ENCODE measurements around the gene PSMB11. TPM values are rescaled to one million over a fixed set of nuclear protein-coding genes. Genes with fewer than 3 reads are reported as not detected.

PSMB11 gene
- total RNA-seq, 8 experiments from 2014 or later = 0.05 to 0.76 (median 0.17) TPM; not detected in 2

DNA sequence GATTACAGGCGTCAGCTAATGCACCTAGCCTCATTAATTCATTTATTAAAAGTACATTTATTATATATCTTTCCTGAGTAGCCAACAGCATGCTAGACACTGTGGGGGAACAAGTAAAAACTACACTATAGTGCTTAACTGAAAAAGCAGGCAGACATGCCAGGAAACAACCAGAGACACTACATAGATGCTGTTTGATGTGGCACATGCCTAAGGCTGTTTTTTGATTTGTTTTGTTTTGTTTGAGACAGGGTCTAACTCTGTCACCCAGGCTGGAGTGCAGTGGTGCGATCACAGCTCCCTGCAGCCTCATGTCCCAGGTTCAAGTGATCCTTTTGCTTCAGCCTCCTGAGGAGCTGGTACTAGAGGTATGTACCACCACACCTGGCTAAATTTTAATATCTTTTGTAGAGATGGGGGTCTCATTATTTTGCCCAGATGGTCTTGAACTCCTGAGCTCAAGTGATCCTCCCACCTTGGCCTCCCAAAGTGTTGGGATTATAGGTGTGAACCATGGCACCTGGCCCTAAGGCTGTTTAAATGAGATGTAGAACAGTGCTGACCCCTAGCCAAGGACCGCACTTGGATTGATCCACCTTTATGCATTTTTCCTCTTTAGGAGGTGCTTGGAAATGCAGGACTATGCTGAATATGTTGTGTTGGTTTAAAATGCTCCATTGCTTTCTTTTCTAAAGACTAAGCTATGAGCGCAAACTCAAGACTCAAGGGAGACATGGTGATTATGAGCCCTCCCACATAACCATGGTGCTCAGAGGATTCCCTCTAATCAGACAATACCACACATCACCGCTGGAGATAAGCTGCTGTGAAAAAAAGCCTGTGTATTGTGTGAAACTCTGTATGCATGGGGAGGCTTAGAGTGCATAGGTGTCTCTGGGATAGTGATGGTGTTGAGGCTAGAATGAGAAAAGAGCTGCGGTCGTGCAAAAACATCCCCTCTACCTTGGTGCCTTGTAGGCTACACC is 21.6 kb upstream of the PSMB11 start:
- in situ Hi-C loops (cut with MboI; ENCODE audit: low pct_unique_long_range_greater_than_20kb in 2 of 9, low sequenced_read_pairs in 9 of 9, unreplicated experiment in 9 of 9) = no loop called here
- peak in 2 of 8 experiments; percentile 0 to 16 for ATAC-seq (replicated peaks in 6 of 8)
- no peak overlapping the region for H3K4me3 ChIP-seq
- peaks cover 58 to 60% of the 10 kb centered on the region in 2 donors for H3K4me1 ChIP-seq (replicated peaks in 1 of 2)
- H3K27ac ChIP-seq = peak overlapping the region; percentile 85 to 87
- WGBS, 10 experiments = 78 to 100% (median 93%) methylated on average over 1 to 5 of the region's 7 CpGs; no CpG with 5 or more reads in 3 of the 10 experiments

DNA sequence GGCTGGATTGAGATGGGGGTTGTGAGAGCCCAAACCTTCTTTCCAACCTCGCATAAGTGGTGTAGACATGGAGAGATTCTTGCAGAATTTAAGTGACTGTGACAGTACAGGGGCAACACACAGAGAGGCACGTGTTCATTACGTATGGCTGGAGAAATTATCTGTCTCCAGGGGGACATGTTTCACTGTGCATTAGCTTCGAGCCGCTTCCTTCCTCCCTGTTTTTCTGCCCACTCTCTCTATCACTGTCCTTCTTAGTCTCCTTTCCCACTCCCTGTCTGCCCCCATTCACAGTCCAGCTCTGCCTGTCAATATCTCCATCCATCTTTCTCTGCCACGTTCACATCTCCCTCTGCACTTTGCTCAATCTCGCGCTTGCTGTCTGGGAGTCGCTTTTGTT is 20.6 kb upstream of the PSMB11 start:
- WGBS, 10 experiments = 25 to 84% (median 37%) methylated on average over 1 to 9 of the region's 9 CpGs; no CpG with 5 or more reads in 1 of the 10 experiments
- H3K4me1 ChIP-seq (replicated peaks in 1 of 2) = peaks cover 65 to 66% of the 10 kb centered on the region in 2 donors
- peak overlapping the region; percentile 85 to 87 for H3K27ac ChIP-seq
- no peak overlapping the region for H3K4me3 ChIP-seq
- ATAC-seq (replicated peaks in 6 of 8) = peak in 5 of 8 experiments; percentile 69 to 84 (median 75)
- in situ Hi-C loops (cut with MboI; ENCODE audit: low pct_unique_long_range_greater_than_20kb in 2 of 9, low sequenced_read_pairs in 9 of 9, unreplicated experiment in 9 of 9) = no loop called here

DNA sequence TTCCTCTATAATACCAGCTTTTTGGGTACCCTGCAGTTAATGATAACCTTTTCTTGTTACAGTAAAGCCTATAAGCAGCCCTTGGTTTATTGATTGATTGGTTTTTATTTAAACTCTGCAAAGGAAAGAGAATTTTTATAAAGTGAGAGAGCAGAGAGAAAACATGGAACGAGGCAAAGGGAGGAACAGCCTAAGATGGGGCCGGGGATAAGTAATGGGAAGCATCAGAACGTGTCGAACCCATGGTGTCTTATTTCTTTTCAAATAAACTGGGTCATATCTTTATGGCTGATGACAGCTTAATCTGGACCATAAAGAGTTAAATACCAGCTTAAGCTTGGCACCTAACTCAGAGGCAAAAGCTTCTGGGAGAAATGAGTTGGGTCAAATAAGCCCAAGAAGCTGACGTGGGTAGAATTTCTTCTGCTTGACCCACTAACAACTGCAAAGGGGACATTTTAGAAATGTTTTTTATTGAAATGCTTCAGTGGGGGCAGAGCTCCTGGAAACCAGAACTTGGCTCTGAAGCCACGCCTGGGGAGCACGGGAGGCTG is 20.0 kb upstream of the PSMB11 start:
- Histone ChIP-seq H3K27ac (peak overlapping the region; percentile 85 to 87), H3K4me1 (replicated peaks in 1 of 2) (peaks cover 67 to 71% of the 10 kb centered on the region in 2 donors), H3K4me3 (no peak overlapping the region)
- WGBS, 10 experiments = 53 to 81% (median 76%) methylated on average over 1 to 6 of the region's 7 CpGs; no CpG with 5 or more reads in 3 of the 10 experiments
- in situ Hi-C loops (cut with MboI; ENCODE audit: low pct_unique_long_range_greater_than_20kb in 2 of 9, low sequenced_read_pairs in 9 of 9, unreplicated experiment in 9 of 9) = no loop called here
- ATAC-seq (replicated peaks in 6 of 8) = no peak

GRCh38 chr14:23023022-23023794 is 18.8 kb upstream of the PSMB11 start:
- WGBS, 10 experiments = 39 to 82% (median 76%) methylated on average over 1 to 7 of the region's 8 CpGs; no CpG with 5 or more reads in 3 of the 10 experiments
- no peak overlapping the region for H3K4me3 ChIP-seq
- peak overlapping the region; percentile 85 to 87 for H3K27ac ChIP-seq
- H3K4me1 ChIP-seq (replicated peaks in 1 of 2) = peaks cover 67 to 73% of the 10 kb centered on the region in 2 donors
- in situ Hi-C loops (cut with MboI; ENCODE audit: low pct_unique_long_range_greater_than_20kb in 2 of 9, low sequenced_read_pairs in 9 of 9, unreplicated experiment in 9 of 9) = no loop called here
- ATAC-seq (replicated peaks in 6 of 8) = no peak

DNA sequence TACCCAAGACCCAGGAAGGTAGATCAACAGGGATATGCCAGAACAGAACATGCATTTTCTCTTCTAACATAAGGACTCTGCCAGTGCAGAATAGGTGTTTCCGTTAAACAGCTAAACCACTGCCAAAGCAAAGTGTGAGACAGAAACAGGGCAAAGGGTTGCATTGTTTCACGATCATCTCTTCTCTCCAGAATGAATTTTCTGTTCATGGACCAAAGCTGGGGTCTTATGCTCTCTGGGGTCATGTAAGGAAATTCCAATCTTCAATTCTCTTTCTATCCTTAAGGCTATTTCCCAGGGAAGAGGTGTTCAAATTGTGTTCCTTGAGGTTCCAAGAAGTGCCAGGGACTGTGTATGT is 18.2 kb upstream of the PSMB11 start:
- Histone ChIP-seq H3K4me1 (replicated peaks in 1 of 2) (peaks cover 67 to 73% of the 10 kb centered on the region in 2 donors), H3K4me3 (no peak overlapping the region), H3K27ac (peak overlapping the region; percentile 85 to 87)
- in situ Hi-C loops (cut with MboI; ENCODE audit: low pct_unique_long_range_greater_than_20kb in 2 of 9, low sequenced_read_pairs in 9 of 9, unreplicated experiment in 9 of 9) = no loop called here
- ATAC-seq (replicated peaks in 6 of 8) = no peak
- 43 to 100% (median 86%) methylated on average over 1 to 2 of the region's 2 CpGs; no CpG with 5 or more reads in 2 of the 10 experiments for WGBS, 10 experiments

- Histone ChIP-seq H3K27ac (peak overlapping the region; percentile 85 to 87), H3K4me1 (replicated peaks in 1 of 2) (peaks cover 67 to 73% of the 10 kb centered on the region in 2 donors), H3K4me3 (no peak overlapping the region)
- 0 to 83% (median 26%) methylated on average over 2 to 7 of the region's 7 CpGs; no CpG with 5 or more reads in 2 of the 10 experiments for WGBS, 10 experiments
- ATAC-seq (replicated peaks in 6 of 8) = peak in 6 of 8 experiments; percentile 7 to 32 (median 21)
- in situ Hi-C loops (cut with MboI; ENCODE audit: low pct_unique_long_range_greater_than_20kb in 2 of 9, low sequenced_read_pairs in 9 of 9, unreplicated experiment in 9 of 9) = no loop called here
Measured at GRCh38 chr14:23024612-23025075, 17.4 kb upstream of the PSMB11 start.

GRCh38 chr14:23025151-23025814 is 16.7 kb upstream of the PSMB11 start:
- Histone ChIP-seq H3K4me1 (replicated peaks in 1 of 2) (peaks cover 63 to 67% of the 10 kb centered on the region in 2 donors), H3K27ac (peak overlapping the region; percentile 85 to 87), H3K4me3 (no peak overlapping the region)
- 0 to 94% (median 0%) methylated on average over 1 to 4 of the region's 4 CpGs; no CpG with 5 or more reads in 4 of the 10 experiments for WGBS, 10 experiments
- peak in 6 of 8 experiments; percentile 21 to 70 (median 67) for ATAC-seq (replicated peaks in 6 of 8)
- in situ Hi-C loops (cut with MboI; ENCODE audit: low pct_unique_long_range_greater_than_20kb in 2 of 9, low sequenced_read_pairs in 9 of 9, unreplicated experiment in 9 of 9) = no loop called here

DNA sequence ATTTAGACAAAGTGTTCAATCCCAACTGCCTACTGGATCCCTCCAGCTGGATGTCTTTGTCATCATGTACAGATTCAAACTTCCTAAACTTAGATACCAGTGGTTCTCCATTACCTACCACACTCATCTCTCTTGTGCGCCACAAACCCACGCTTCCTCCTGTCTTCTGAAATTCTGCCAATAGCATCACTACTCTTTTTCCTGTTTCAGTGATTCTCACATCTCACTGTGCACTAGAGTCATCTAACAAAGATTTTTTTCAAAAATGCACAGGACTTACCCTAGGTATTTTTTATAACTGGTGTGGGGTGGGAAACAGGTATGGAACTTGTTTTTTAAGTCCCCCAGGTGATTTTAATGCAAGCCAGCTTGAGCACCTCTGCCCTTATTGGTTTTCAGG is 13.2 kb upstream of the PSMB11 start:
- ATAC-seq (replicated peaks in 6 of 8) = no peak
- no peak overlapping the region for H3K4me3 ChIP-seq
- H3K27ac ChIP-seq = no peak overlapping the region
- 50 to 100% (median 100%) methylated on average over 1 to 2 of the region's 2 CpGs; no CpG with 5 or more reads in 2 of the 10 experiments for WGBS, 10 experiments
- in situ Hi-C loops (cut with MboI; ENCODE audit: low pct_unique_long_range_greater_than_20kb in 2 of 9, low sequenced_read_pairs in 9 of 9, unreplicated experiment in 9 of 9) = no loop called here
- peaks cover 33 to 39% of the 10 kb centered on the region in 2 donors for H3K4me1 ChIP-seq (replicated peaks in 1 of 2)

- H3K4me3 ChIP-seq = no peak overlapping the region
- H3K4me1 ChIP-seq (replicated peaks in 1 of 2) = peaks cover 19 to 26% of the 10 kb centered on the region in 2 donors
- in situ Hi-C loops (cut with MboI; ENCODE audit: low pct_unique_long_range_greater_than_20kb in 2 of 9, low sequenced_read_pairs in 9 of 9, unreplicated experiment in 9 of 9) = no loop called here
- 83 to 100% (median 100%) methylated on average over 1 to 4 of the region's 4 CpGs for WGBS, 10 experiments
- no peak overlapping the region for H3K27ac ChIP-seq
- no peak for ATAC-seq (replicated peaks in 6 of 8)
Measured at GRCh38 chr14:23030936-23031335, 11.1 kb upstream of the PSMB11 start.

DNA sequence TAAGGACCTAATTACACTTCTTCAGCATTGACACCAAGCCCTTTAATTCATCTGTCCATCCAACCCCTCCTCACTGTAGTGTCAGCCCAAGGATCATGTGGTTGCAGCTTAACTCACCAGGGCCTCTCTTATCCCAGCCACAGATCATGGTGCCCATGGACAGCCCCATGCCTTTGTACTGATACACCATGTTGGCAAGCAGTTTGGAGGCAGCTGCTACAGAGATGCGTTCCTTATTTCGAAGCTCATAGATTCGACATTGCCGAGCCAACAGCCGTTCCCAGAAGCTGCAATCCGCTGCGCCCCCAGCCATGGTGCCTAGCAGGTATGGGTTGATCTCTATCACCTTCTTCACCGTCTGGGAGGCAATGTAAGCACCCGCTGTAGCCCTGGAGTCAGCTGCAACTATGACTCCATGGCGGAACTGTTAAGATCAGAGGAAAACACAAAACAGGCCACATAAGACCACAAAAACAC is 8.7 kb upstream of the PSMB11 start:
- ATAC-seq (replicated peaks in 6 of 8) = no peak
- in situ Hi-C loops (cut with MboI; ENCODE audit: low pct_unique_long_range_greater_than_20kb in 2 of 9, low sequenced_read_pairs in 9 of 9, unreplicated experiment in 9 of 9) = no loop called here
- Histone ChIP-seq H3K4me1 (replicated peaks in 1 of 2) (peaks cover 13 to 14% of the 10 kb centered on the region in 2 donors), H3K4me3 (peak overlapping the region in 1 of 5 donors; percentile 77), H3K27ac (no peak overlapping the region)
- 90 to 100% (median 99%) methylated on average over 1 to 9 of the region's 10 CpGs; no CpG with 5 or more reads in 2 of the 10 experiments for WGBS, 10 experiments

- in situ Hi-C loops (cut with MboI; ENCODE audit: low pct_unique_long_range_greater_than_20kb in 2 of 9, low sequenced_read_pairs in 9 of 9, unreplicated experiment in 9 of 9) = no loop called here
- peak in 1 of 8 experiments; percentile 21 for ATAC-seq (replicated peaks in 6 of 8)
- peaks cover 13 to 14% of the 10 kb centered on the region in 2 donors for H3K4me1 ChIP-seq (replicated peaks in 1 of 2)
- peak overlapping the region; percentile 62 to 97 (median 77) for H3K4me3 ChIP-seq
- WGBS, 10 experiments = 22 to 100% (median 70%) methylated on average over 1 to 8 of the region's 17 CpGs; no CpG with 5 or more reads in 1 of the 10 experiments
- H3K27ac ChIP-seq = peak overlapping the region; percentile 99 to 100
Measured at GRCh38 chr14:23033801-23034497, 8.1 kb upstream of the PSMB11 start.

All from motor neuron (in vitro differentiated cells).